HCT116 (cell line): ENCODE measurements around the gene COL5A3. TPM values are rescaled to one million over a fixed set of nuclear protein-coding genes. Genes with fewer than 3 reads are reported as not detected.

Experiments used
- ATAC-seq: fragments of 200-7000 bp; cut with Tn5 transposase; 2 replicates; pipeline ENCODE4 v1.9.1; 2020; ENCODE audit warnings: mild to moderate bottlenecking, moderate library complexity
- BruUV-seq: library from RNA; stranded (reverse); fragments of 400-500 nt; replicated peaks from 2 replicates; lab custom pipeline; 2021; lab: Mats Ljungman, UMichigan
- CTCF ChIA-PET: fragments of 300-600 bp; sonication (Branson Sonifier 250); formaldehyde crosslinking; loops from one replicate; lab custom pipeline; 2021; ENCODE audit warnings: antibody characterized with exemption; lab: Charles Lee
- POLR2A ChIA-PET: fragments of 300-600, 350-600 bp; sonication (Branson Sonifier 250); formaldehyde crosslinking; loops from one replicate; lab custom pipeline; 2021; ENCODE audit warnings: antibody characterized with exemption; lab: Charles Lee
- RAD21 ChIA-PET, 2 experiments: fragments of 300-600 bp; sonication (Branson Sonifier 250); formaldehyde crosslinking; loops; one replicate each; lab custom pipeline; 2023; ENCODE audit warnings: low total read pairs in 2 of 2; ENCODE audit not compliant: uncharacterized antibody in 2 of 2, unreplicated experiment in 2 of 2, low non-redundant PET in 1 of 2; lab: Charles Lee
- DNase-seq: peaks from one replicate; pipeline ENCODE4 v3.0.0-alpha.2; 2010; ENCODE audit warnings: low read depth, low spot score
- H2AFZ ChIP-seq: fragments of 200-600 bp; shearing (Covaris generic), sonication (generic); 2 replicates; pipeline ENCODE4 v1.6.1; 2017; ENCODE audit warnings: low read depth, mixed run types, mixed read lengths, antibody characterized with exemption, low read length; ENCODE audit not compliant: poor library complexity, severe bottlenecking
- H3K27ac ChIP-seq: 2 replicates; pipeline ENCODE4 v1.5.1; 2012; ENCODE audit warnings: low read depth, low read length
- H3K27me3 ChIP-seq: fragments of 200-600 bp; sonication (generic); 2 replicates; pipeline ENCODE4 v1.6.1; 2016; ENCODE audit warnings: mixed run types, low read length, mixed read lengths; ENCODE audit not compliant: insufficient read depth
- H3K36me3 ChIP-seq, 2 experiments: fragments of 200-500 bp in 1 of 2; fragments of 200-600 bp in 1 of 2; sonication (Bioruptor generic) in 1 of 2; sonication (generic) in 1 of 2; 2 replicates each; pipeline versions ENCODE4 v1.5.1 to v1.6.1; 2014 to 2016; ENCODE audit warnings: low read length in 2 of 2, inconsistent platforms in 1 of 2, mixed read lengths in 1 of 2, mixed run types in 1 of 2; ENCODE audit not compliant: insufficient read depth in 2 of 2, control insufficient read depth in 1 of 2
- H3K4me1 ChIP-seq, 2 experiments: fragments of 200-600 bp in 1 of 2; sonication (generic) in 1 of 2; 2 replicates each; pipeline versions ENCODE4 v1.5.1 to v1.6.1; 2012 to 2017; ENCODE audit warnings: low read length in 2 of 2, inconsistent platforms in 1 of 2, mild to moderate bottlenecking in 1 of 2, mixed read lengths in 1 of 2, mixed run types in 1 of 2, moderate library complexity in 1 of 2; ENCODE audit not compliant: insufficient read depth in 2 of 2, control insufficient read depth in 1 of 2
- H3K4me2 ChIP-seq: fragments of 200-600 bp; sonication (generic); 2 replicates; pipeline ENCODE4 v1.6.1; 2017; ENCODE audit warnings: mixed run types, low read length, mixed read lengths
- H3K4me3 ChIP-seq, 2 experiments: fragments of 200-600 bp in 1 of 2; sonication (generic) in 1 of 2; replicated peaks in 1 of 2; 2 replicates each; pipeline ENCODE4 v1.5.1; 2011 to 2016; ENCODE audit warnings: low read length in 2 of 2, control low read depth in 1 of 2, low read depth in 1 of 2, mild to moderate bottlenecking in 1 of 2, mixed read lengths in 1 of 2, mixed run types in 1 of 2
- H3K79me2 ChIP-seq: fragments of 200-600 bp; sonication (generic); 2 replicates; pipeline ENCODE4 v1.6.1; 2017; ENCODE audit warnings: mild to moderate bottlenecking, mixed run types, low read length, moderate library complexity, mixed read lengths; ENCODE audit not compliant: insufficient read depth
- H3K9ac ChIP-seq: fragments of 200-600 bp; sonication (generic); 2 replicates; pipeline ENCODE4 v1.6.1; 2016; ENCODE audit warnings: low read length, mixed read lengths
- H3K9me2 ChIP-seq: fragments of 200-600 bp; sonication (generic), shearing (Covaris generic); 2 replicates; pipeline ENCODE4 v1.6.1; 2017; ENCODE audit warnings: mixed run types, mild to moderate bottlenecking, moderate library complexity; ENCODE audit not compliant: insufficient read depth
- H3K9me3 ChIP-seq, 2 experiments: fragments of 200-500 bp in 1 of 2; fragments of 200-600 bp in 1 of 2; sonication (Bioruptor generic) in 1 of 2; sonication (generic) in 1 of 2; 2 replicates each; pipeline ENCODE4 v1.6.1; 2014 to 2017; ENCODE audit warnings: low read length in 2 of 2, mixed read lengths in 2 of 2, inconsistent platforms in 1 of 2, low read depth in 1 of 2, mild to moderate bottlenecking in 1 of 2, mixed run types in 1 of 2, moderate library complexity in 1 of 2; ENCODE audit not compliant: control insufficient read depth in 1 of 2, insufficient read depth in 1 of 2
- H4K20me1 ChIP-seq: fragments of 200-600 bp; sonication (generic), shearing (Covaris generic); 2 replicates; pipeline ENCODE4 v1.6.1; 2017; ENCODE audit warnings: mixed run types, mild to moderate bottlenecking, moderate library complexity; ENCODE audit not compliant: insufficient read depth
- ATF3 ChIP-seq: IDR thresholded peaks from 2 replicates; pipeline ENCODE4 v1.6.1; 2012
- CEBPB ChIP-seq: IDR thresholded peaks from 2 replicates; pipeline ENCODE4 v1.6.1; 2012; ENCODE audit warnings: low read depth
- CTCF ChIP-seq, 3 experiments: fragments of 200-600 bp in 1 of 3; sonication (generic) in 1 of 3; IDR thresholded peaks in 2 of 3; conservative IDR thresholded peaks in 1 of 3; 2 replicates each; pipeline ENCODE4 v1.5.1; 2012 to 2017; ENCODE audit warnings: low read depth in 2 of 3, low read length in 2 of 3, antibody characterized with exemption in 1 of 3, borderline replicate concordance in 1 of 3, control low read depth in 1 of 3, mild to moderate bottlenecking in 1 of 3, mixed read lengths in 1 of 3, mixed run types in 1 of 3, moderate library complexity in 1 of 3; ENCODE audit not compliant: insufficient read depth in 1 of 3
- EGR1 ChIP-seq: IDR thresholded peaks from 2 replicates; pipeline ENCODE4 v1.6.1; 2012; ENCODE audit warnings: low read depth
- ELF1 ChIP-seq: IDR thresholded peaks from 2 replicates; pipeline ENCODE4 v1.6.1; 2012; ENCODE audit warnings: low read depth, borderline replicate concordance
- EZH2 ChIP-seq: fragments of 200-600 bp; sonication (generic); IDR thresholded peaks from 2 replicates; pipeline ENCODE4 v1.6.1; 2017; ENCODE audit warnings: antibody characterized with exemption, mixed run types
- EZH2phosphoT487 ChIP-seq: fragments of 200-600 bp; IDR thresholded peaks from 2 replicates; pipeline ENCODE4 v1.6.1; 2018; ENCODE audit warnings: antibody characterized with exemption, borderline replicate concordance
- FOSL1 ChIP-seq: IDR thresholded peaks from 2 replicates; pipeline ENCODE4 v1.6.1; 2012; ENCODE audit warnings: low read depth
- MAX ChIP-seq: IDR thresholded peaks from 2 replicates; pipeline ENCODE4 v1.6.1; 2012
- POLR2A ChIP-seq: IDR thresholded peaks from 2 replicates; pipeline ENCODE4 v1.7.0; 2011; ENCODE audit warnings: borderline replicate concordance; ENCODE audit not compliant: insufficient read depth, insufficient read length; ENCODE audit errors: extremely low read depth
- POLR2AphosphoS5 ChIP-seq: IDR thresholded peaks from 2 replicates; pipeline ENCODE4 v1.6.1; 2011; ENCODE audit warnings: mild to moderate bottlenecking, low read depth, low read length, moderate library complexity
- RAD21 ChIP-seq: IDR thresholded peaks from 2 replicates; pipeline ENCODE4 v1.6.1; 2012; ENCODE audit warnings: low read depth, mild to moderate bottlenecking
- REST ChIP-seq: IDR thresholded peaks from 2 replicates; pipeline ENCODE4 v1.6.1; 2012; ENCODE audit warnings: low read depth
- SIN3A ChIP-seq: IDR thresholded peaks from 2 replicates; pipeline ENCODE4 v1.6.1; 2012; ENCODE audit warnings: low read depth
- TCF7L2 ChIP-seq: IDR thresholded peaks from 2 replicates; pipeline ENCODE4 v1.7.0; 2011; ENCODE audit warnings: borderline replicate concordance, inconsistent platforms; ENCODE audit not compliant: insufficient read depth, insufficient read length; ENCODE audit errors: extremely low read depth
- ZNF274 ChIP-seq: fragments of 200-500 bp; sonication (Bioruptor generic); IDR thresholded peaks from 2 replicates; pipeline ENCODE4 v1.6.1; 2014; ENCODE audit warnings: mild to moderate bottlenecking, low read depth, low read length, inconsistent platforms
- intact Hi-C: fragments of 100-400 bp; cut with micrococcal nuclease; formaldehyde crosslinking; loops from 2 replicates; pipeline ENCODE4 v1.10.0; 2022
- total RNA-seq: library from RNA; stranded (reverse); gene quantifications from one replicate; pipeline ENCODE4 v1.2.1, GENCODE V29; 2021; ENCODE audit not compliant: unreplicated experiment

COL5A3 gene
- total RNA-seq, 1 experiment from 2014 or later: 0.15 TPM

- H2AFZ ChIP-seq: no peak overlapping the region
- TF ChIP-seq EZH2phosphoT487: no peak
- no peak for TF ChIP-seq MAX
- no peak for TF ChIP-seq REST
- no peak for TF ChIP-seq TCF7L2
- TF ChIP-seq EZH2: no peak
- no peak for TF ChIP-seq CTCF (IDR thresholded peaks at IDR 0.05 in 2 of 3, conservative IDR thresholded peaks at IDR 0.05 in 1 of 3; ENCODE audit: borderline replicate concordance in 1 of 3, insufficient read depth in 1 of 3, low read depth in 2 of 3, low read length in 2 of 3)
- no peak for TF ChIP-seq POLR2A
- no peak for TF ChIP-seq ATF3
- TF ChIP-seq CEBPB: no peak
- TF ChIP-seq RAD21: no peak
- no peak for TF ChIP-seq FOSL1
- no peak for TF ChIP-seq POLR2AphosphoS5
- no peak for TF ChIP-seq ZNF274
- TF ChIP-seq EGR1: no peak
- TF ChIP-seq ELF1: no peak
- no peak for TF ChIP-seq SIN3A
- no peaks in the 10 kb centered on the region for H3K9me2 ChIP-seq
- ChIA-PET RAD21 (no interaction called here), POLR2A (no interaction called here), CTCF (interaction anchor here (1.4 kb wide), 2 partner anchors 9 kb away, joined by 3 to 6 read pairs; no protein-coding TSS in a partner anchor)
- BruUV-seq: no TSS peak
- no peaks in the 10 kb centered on the region for H3K79me2 ChIP-seq
- H3K4me1 ChIP-seq: peaks cover 2 to 12% of the 10 kb centered on the region in 2 experiments; a peak in 3 of 4 replicates
- H3K27me3 ChIP-seq: peaks cover 10% of the 10 kb centered on the region
- no peaks in the 10 kb centered on the region for H4K20me1 ChIP-seq
- no peak overlapping the region for H3K4me2 ChIP-seq
- H3K9ac ChIP-seq: no peak overlapping the region
- no peaks in the 10 kb centered on the region for H3K36me3 ChIP-seq
- ATAC-seq (no peak), DNase-seq (no peak)
- no peak overlapping the region for H3K27ac ChIP-seq
- H3K4me3 ChIP-seq: no peak overlapping the region
- intact Hi-C loops: no loop called here
- H3K9me3 ChIP-seq: no peaks in the 10 kb centered on the region
Observed at GRCh38 chr19:10018263-10018662, 8.0 kb upstream of the COL5A3 start.
